ENCODE measurements around the gene CD70.
"Not testable (repeated sequence)": the region's sequence is repeated elsewhere in the genome, so short reads cannot be mapped to it uniquely, and the experiment has no call there.

The CD70 gene

DNA sequence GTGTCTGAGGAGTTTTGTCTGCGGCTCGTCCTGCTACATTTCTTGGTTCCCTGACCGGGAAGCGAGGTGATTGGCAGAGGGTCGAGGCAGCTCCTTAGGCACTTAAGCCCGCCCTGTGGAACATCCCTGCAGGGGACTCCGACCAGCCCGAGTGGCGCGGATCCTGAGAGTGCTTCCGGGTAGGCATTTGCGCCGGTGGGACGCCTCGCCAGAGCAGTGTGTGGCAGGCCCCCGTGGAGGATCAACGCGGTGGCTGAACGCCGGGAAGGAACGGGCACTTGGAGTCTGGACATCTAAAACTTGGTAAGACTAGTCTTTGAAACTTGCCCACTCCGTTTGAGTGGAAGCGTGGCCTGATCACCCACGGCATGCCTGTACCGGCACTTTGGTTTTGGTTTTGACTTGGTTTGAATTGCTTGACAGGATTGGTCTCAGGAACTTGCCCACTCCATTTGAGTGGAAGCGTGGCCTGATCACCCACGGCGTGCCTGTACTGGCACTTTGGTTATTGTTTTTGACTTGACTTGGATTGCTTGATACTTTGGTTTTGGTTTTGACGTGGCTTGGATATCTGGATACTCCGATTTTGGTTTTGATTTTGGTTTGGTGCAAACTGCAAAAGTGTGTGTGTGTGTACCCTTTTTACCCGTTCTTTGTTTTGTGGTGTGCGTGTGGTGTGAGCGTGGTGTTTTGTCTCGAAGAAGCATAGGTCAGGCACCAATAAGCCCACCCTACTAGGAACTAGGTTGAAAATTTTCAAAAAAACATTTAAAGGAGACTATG lies 6.7 kb upstream of the CD70 start:
- not testable (repeated sequence) for DNase-seq (ENCODE audit: low read depth in 3 of 3)

DNA sequence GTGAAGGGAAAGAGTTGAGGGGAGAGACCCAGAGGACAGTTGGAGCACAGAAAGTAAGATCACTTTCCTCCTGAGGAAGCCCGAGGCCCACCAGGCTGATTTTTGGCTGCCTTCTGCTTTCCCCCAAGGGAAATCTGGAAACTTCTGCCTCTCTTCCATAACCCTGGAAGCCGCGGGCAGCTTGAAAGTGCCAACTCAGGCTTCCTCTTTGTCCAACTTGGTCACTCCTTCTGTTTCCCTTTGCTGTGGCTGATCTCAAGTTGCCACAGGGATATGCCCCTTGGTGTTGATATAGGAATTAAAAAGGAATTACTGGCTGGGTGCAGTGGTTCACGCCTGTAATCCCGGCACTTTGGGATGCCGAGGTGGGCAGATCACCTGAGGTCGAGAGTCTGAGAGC lies 5.7 kb upstream of the CD70 start:
- no peak for DNase-seq (ENCODE audit: low read depth in 3 of 3)

- DNase-seq (ENCODE audit: low read depth in 3 of 3) = no peak
These were observed 2.9 kb upstream of the CD70 start for GRCh38 chr19:6593651-6594416.

GRCh38 chr19:6590258-6590826 lies 608 bp downstream of the CD70 start:
- DNase-seq (ENCODE audit: low read depth in 3 of 3) = no peak

DNA sequence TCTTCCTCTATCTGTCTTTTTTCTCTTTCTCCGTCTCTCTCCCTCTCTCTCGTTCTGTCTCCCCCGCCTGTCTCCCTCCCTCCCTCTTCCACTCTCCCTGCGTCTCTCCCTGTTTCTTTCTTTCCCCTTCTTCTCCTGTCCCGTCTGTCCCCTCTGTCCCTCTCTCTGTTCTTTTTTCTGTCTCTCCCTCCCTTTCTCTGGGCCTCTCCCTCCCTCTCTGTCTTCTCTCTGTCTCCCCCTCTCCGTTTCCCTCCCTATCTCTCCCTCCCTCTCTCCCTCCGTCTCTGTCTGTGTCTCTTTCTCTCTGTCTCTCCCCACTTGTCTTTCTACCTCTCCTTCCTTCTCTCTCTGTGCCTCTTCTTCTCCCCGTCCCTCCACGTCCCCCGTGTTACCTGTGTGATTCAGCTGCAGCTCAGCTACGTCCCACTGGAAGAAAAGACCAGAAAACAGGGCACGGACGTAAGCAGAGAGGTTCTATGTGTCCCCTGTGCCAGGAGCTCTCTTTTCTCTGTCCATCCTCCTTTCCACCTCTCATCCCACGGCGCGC lies 1.2 kb downstream of the CD70 start:
- DNase-seq (ENCODE audit: low read depth in 3 of 3) = no peak

DNA sequence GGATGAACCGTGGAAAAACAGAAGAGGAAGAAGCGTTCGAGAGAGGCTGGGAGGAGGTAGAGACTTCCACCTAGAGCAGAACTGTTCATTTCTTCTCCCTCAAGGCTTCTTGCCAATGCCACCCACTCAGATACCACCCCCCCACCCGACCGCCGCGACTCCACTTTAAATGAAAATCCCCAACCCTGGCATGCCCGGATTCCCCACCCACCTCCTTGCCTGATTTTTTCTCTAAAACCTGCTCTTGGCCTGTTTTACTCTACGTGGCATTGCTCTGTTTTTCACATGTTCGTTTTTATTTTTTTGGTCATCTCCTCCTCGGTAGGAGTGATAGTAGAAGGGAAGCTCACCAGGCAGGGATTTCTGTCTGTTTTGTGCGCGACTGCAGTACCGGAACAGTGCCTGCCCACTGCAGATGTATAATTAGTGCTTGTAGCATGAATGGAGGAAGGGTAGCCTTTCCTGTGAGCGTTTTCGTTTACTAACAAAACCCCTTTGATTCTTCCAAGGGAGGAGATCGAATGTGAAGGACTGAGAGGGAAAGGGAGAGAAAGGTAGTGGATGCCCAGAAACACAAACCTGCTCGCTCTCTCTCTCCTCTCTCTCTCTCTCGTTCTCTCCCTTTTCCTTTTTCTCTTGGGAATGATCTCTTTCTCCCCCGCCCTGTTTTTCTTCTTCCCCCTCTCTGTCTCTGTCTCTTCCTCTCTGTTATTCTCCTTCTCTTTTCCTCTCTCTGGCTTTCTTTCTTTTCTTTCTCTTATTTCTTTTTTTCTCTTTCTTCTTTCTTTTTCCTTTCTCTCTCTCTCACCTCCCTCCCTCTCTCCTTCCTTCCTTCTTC lies 2.2 kb downstream of the CD70 start:
- no peak for DNase-seq (ENCODE audit: low read depth in 3 of 3)

DNA sequence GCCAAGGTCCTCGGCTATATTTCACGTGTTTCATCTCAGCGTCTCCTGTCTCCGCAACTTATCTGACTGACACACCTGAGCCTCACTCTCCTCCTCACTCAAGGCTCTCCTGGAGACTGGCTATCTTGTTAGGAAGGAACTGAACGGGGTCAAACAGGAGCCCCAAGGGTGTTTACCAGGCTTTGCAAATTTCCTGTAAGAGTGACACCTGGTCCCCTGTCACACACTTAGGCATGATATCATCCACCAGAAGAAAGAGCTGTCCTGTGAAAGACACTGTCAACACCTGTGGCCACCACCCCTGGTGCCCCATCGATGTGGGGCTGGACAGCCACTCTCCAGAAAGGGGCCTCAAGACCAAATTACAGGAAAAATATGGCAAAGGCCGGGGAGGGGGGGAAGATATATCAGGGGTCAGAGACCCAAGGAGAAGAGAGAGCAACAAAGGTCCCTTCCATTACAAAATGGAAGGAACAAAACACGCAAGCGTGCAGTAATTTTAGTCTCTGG lies 2.9 kb downstream of the CD70 start:
- DNase-seq (ENCODE audit: low read depth in 3 of 3) = no peak

DNA sequence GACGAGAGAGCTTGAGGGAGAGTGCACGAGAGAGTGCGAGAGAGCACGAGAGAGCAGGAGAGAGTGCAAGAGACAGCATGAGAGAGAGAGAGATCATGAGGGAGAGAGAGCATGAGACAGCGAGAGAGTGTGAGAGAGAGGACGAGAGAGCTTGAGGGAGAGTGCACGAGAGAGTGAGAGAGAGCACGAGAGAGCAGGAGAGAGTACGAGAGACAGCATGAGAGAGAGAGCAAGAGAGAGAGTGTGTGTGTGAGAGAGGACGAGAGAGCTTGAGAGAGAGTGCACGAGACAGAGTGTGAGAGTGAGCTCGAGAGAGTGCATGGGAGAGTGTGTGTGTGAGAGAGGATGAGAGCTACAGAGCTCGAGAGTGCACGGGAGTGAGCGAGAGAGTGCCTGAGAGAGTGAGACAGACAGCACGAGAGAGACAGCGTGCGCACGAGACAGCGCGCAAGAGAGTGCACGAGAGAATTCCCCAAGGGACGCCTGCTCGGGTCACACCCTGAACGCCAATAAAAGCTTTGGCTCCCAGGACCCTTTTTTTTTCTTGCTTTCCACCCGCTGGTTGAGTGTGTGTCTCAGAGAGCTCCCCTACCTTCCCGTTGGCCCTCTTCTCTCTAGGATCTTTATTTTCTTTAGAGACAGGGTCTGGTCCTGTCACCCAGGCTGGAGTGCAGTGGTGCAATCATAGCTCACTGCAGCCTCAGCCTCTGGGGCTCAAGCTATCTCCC lies 3.7 kb downstream of the CD70 start:
- no peak for DNase-seq (ENCODE audit: low read depth in 3 of 3)

DNA sequence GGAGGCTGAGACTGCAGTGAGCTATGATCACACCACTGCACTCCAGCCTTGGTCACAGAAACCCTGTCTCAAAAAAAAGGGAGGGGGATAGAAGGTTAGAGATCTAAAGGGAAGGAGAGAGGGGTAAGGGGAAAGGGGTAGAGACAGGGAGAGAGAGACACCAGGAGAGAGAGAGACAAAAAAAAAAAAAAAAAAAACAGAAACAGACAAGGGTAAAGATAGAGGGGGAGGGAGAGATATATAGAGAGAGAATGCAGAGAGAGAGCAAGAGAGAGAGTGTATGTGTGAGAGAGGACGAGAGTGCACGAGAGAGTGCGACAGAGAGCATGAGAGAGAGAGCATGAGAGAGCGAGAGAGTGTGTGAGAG lies 4.2 kb downstream of the CD70 start:
- no peak for DNase-seq (ENCODE audit: low read depth in 3 of 3)

DNA sequence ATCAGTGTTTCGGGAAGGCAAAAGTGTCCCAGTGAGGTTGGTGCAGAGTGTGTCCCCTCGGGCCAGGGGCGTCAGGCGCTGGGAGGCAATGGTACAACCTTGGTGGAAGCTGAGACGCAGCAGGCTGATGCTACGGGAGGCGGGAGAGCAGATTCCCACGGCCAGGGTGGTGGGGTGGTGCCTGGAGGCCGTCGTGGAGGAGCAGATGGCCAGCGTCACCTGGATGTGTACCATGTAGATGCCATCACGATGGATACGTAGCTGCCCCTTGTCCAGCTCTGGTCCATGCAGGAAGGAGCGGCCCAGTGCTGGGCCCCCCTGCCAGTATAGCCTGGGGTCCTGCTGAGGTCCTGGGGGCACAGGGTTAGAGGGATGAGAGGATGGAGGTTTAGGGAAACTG lies 4.9 kb downstream of the CD70 start:
- no peak for DNase-seq (ENCODE audit: low read depth in 3 of 3)

DNA sequence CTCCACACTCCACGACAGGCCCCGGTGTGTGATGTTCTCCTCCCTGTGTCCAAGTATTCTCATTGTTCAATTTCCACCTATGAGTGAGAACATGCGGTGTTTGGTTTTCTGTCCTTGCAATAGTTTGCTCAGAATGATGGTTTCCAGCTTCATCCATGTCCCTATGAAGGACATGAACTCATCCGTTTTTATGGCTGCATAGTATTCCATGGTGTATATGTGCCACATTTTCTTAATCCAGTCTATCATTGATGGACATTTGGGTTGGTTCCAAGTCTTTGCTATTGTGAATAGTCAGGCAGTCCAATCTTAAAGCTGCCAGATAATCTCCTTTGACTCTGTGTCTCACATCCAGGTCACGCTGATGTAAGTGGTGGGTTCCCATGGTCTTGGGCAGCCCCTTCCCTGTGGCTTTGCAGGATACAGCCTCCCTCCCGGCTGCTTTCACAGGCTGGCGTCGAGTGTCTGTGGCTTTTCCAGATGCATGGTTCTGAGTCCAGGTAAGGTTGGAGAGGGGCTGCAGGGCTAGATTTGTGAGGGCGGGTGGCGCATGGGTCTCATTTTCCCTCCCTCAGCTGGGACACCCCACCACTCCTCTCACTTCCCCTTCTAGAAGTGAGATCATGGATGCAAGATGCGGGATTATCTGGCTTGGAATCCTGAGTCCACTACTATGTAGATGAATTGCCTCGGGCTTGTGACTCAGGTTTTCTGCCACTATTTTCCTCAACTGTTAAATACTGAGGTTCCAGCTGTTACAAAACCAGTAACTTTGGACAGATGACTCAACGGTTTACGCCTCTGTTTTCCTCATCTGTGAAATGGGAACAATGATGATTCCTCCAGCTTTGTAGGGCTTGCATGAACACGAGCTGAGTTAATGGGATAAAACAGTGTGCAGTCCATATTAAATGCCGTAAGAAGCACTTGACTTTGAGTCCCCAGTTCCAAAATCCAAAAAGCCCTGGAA lies 8.2 kb downstream of the CD70 start:
- not testable (repeated sequence) for DNase-seq (ENCODE audit: low read depth in 3 of 3)

DNA sequence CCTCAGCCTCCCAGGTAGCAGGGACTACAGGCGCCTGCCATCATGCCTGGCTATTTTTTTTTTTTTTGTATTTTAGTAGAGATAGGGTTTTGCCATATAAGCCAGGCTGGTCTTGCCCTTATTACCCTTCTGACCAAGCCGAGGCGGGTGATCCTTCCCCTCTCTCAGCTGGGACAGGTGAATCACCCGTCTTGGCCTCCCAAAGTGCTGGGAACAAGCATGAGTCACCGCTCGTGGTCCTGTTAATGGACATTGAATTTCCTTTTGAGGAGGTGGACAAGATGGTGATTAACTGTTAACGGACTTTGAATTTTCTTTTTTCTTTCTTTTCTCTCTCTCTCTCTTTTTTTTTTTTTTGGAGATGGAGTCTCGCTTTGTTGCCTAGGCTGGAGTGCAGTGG lies 10.6 kb downstream of the CD70 start:
- no peak for DNase-seq (ENCODE audit: low read depth in 3 of 3)

- DNase-seq (ENCODE audit: low read depth in 3 of 3) = no peak
These were observed 11.3 kb downstream of the CD70 start for GRCh38 chr19:6579450-6580178.

DNA sequence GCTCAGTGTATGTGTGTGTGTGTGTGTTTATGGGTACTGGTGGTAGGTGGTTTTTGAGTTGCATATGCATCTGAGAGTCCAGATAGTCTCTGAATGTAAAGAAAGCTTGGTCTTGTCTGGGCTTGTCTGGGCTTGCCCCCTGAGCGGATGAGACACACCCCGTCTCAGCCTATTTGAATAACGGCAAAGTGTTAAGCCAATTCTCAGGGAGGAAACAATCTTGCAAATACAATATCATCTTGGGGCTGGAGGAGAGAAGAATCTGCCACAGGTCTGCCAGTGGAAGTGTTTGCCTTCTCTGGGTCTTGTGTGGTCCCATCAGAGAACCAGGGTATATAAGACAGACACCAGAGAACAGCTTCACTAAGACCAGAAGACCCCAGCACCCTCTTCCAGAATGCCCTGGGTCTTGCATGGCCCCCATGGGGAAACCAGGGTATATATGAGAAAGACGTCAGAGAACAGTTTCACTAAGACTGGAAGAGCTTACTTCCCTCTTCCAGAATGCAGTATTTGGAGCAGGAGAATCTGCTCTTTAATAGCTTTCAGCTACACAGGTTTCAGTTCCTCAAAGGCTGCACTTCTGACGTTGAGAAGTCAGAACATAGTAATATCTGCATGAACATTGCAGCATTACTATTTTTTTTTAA lies 13.3 kb downstream of the CD70 start:
- DNase-seq (ENCODE audit: low read depth in 3 of 3) = no peak

DNA sequence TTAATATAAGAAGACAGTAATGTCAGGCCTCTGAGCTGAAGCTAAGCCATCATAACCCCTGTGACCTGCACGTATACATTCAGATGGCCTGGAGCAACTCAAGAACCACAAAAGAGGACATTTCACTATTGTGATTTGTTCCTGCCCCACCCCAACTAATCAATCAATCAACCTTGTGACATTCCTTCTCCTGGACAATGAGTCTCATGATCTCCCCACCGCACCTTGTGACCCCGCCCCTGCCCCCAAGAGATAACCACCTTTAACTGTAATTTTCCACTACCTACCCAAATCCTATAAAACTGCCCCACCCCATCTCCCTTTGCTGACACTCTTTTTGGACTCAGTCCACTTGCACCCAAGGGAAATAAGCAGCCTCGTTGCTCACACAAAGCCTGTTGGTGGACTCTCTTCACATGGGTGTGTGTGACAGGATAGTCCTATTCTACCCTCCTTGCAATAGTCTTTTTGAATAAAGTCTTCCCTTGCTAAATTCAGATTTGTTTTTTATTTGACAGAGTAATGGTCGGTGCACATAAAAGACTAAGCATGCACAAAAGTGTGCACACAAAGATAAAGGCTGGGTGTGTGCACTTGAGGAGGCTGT lies 14.0 kb downstream of the CD70 start:
- no peak for DNase-seq (ENCODE audit: low read depth in 3 of 3)

DNA sequence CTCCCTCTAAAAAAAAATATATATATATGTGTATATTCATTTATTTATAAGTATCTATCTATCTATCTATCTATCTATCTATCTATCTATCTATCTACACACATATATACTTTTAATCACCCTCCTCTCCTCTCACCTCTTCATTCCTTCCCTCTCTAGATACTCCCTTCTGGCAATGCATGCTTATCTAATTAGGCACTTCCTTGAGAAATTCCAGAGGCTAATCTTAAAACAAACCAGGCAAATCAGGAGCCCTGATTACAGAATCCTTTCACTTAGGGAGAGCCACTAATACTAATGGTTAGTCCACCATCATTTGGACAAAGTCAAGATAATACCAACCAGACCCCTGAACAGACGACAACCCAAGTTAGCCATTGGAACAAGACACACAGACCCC lies 17.6 kb downstream of the CD70 start:
- no peak for DNase-seq (ENCODE audit: low read depth in 3 of 3)

GRCh38 chr19:6572217-6572616 lies 18.7 kb downstream of the CD70 start:
- DNase-seq (ENCODE audit: low read depth in 3 of 3) = no peak

GRCh38 chr19:6571167-6571566 lies 19.8 kb downstream of the CD70 start:
- DNase-seq (ENCODE audit: low read depth in 3 of 3) = no peak
